GM19351 (cell line): ENCODE data around the gene PHYHD1.
A peak's percentile ranks its signal among the peaks of the same experiment; 100 is the strongest.

Experiments
- ATAC-seq: cut with Tn5 transposase; IDR thresholded peaks from one replicate; pipeline ENCODE4 v1.9.1; 2021; ENCODE audit warnings: mild to moderate bottlenecking, moderate library complexity; ENCODE audit not compliant: unreplicated experiment

The PHYHD1 gene

DNA sequence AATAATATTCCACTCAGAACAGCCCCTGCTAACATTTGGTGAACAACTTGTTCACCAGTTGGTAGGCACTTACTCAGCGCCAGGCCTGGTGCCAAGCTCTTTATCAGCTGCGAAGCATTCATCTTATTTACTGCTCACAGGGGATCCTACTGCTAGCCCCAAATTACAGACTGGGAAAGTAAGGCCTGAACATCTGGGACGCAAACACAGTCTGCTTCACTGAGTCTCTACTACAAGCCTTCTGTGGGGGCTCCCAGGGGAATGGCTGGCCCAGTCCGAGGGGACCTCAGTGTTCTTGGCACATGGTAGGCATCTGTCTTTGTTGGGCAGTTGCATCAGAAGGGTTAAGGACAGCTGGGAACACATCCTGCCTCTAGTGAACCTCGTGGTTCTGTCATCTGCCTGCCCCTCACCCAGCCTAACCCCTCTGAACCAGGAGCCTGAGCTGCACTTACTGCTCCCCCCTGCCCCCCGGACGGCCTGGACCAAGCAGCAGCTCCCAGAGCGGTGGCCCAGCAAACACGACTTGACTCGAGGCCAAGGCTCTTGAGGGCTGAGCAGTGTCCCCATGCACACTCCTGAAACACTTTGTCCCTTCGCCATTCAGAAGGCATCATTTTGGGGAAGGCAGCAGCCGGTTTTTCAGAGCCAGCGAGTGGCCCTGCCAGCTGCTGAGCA, at the start of gene PHYHD1:
Gene PHYHD1 (plus strand): TSS at position 602 of the 678 bp plus-strand sequence. CDS start 1,342 bp downstream, outside the sequence.
- no peak for ATAC-seq

DNA sequence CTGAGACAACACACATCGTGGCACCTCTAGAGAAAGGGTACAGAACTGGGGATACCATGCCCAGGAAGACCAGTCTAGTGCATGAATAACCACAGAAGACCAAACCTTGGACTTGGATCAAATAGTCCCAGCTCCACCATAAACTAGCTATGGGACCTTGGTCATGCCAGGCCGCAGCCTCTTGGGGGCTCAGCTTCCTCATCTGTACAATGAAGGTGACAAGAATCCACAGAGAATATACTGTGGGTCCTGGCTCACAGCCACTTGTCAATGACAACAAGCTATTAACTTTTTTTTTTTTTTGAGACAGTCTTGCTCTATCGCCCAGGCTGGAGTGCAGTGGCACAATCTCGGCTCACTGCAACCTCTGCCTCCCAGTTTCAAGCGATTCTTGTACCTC, 42.9 kb upstream of the PHYHD1 start:
- ATAC-seq: no peak

DNA sequence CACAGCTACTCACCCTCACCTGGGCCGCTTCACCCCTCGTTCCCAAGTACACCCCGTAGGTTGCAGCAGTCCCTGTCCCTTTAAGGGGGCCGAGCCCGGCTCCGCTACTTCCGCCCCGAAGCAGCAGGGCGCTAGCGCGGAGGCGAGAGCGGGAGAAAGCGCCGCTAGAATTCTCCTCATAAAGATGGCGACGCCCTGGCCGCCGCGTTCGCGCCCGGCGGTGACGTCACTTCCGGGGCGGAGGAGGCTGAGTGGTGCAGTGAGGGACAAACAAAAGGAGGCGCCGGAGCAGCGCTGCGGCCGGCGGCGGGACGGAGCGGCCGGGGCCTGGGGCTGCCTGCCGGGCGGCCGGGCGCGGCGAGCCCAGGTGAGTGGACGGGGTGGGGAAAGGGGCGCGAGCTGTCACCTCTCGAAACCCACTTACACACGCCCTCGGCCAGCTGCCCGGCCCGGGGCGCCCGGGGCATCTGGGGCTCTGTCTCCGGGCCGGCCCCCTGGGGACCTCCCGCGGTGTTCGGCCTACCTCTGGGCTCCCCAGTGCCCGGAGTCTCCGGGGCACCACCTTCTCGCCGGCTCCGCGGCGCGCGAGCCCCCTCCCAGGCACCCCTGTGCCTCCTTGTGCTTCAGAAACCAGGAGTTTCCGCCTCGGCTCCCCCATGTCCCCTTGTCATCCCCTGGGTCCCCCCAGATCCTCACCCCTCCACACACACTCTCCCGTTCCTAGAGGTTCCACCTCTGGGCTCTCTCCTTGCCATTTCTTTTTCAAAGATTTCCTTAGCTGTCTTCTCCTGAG, 38.7 kb upstream of the PHYHD1 start, which contains the start of the genes KYAT1 and LRRC8A:
Gene KYAT1 (minus strand): TSS at position 67 of the 793 bp plus-strand sequence. CDS start 36,545 bp downstream, outside the sequence.
Gene LRRC8A (plus strand): TSS at position 250 of the 793 bp plus-strand sequence. CDS start 25,032 bp downstream, outside the sequence.
- ATAC-seq: peak; percentile 84

DNA sequence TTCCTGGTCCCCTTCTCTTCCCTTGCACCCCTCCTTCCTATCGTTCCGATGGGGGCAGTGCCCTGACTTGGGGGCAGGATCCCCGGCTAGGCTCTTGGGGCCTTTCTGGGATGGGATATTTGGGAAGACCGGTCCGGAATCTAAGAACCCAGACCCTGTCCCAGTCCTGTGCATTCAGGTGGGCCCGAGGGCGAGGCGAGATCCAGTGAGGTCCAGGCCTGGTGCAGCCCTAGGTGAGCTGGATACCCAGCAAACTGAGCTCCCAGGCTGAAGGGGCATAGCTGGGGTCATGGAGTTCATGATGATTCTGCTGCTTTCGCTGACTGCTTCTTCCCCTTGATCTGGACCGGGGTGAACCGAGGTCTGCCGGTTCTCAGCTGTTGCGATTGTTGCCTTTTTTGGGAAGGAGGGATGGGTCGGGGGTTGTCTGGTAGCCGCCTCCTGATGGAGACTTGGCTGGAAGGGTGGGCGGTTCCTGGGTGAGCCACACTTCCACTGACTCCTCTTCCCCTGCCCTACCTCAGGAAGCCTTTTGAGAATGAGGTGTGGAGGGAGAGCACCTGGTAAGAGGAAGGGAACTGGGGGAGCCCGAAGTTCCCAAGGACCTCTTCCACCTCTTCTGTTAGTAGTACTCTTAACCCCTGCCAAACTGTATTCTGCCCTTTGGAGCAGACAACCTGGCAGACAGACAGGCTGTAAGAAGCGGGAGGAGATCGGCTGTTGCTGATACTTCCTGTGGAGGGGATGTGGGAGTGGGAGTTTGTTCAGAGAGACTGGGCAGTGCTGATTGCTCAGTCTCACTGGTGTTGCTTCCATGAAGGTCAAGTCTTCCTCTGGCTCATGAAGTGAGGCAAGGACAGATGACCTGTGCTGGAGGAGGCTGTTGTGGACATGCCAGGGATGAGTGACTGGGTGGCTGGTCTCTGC, 37.8 kb upstream of the PHYHD1 start:
- ATAC-seq: no peak

DNA sequence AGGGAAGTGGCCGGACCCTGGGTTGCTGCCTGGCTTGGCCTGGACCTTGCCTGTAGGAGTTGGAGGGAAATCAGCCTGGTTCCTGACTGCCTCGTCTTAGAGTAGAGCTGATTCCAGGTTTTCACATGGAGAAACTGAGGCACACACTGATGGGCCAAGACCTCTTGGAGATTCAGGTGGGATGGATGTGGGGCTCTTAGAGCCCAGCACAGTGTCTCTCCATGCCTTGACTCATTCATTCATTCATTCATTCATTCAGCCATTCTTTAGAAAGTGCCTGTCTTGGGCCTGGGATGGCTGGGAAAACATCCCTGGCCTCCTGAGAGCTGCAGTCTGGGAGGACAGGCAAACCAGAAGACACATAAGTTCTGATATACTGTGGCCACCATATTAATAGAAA, 36.6 kb upstream of the PHYHD1 start:
- ATAC-seq: no peak

DNA sequence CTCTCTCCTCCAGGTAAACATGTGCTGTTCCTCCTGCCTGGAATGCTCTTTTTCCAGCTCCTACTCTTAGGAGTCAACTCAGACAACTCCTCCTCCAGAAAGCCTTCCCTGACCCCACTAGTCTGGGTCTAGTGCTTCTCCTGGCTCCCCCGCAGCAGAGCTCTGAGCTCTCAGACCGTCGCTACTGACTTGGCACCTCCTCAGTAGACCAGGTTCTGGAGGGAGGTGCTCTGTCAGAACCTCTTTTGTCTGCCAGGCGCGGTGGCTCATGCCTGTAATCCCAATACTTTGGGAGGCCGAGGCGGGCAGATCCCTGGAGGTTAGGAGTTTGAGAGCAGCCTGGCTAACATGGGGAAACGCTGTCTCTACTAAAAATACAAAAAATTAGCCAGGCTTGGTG, 35.4 kb upstream of the PHYHD1 start:
- ATAC-seq: no peak

DNA sequence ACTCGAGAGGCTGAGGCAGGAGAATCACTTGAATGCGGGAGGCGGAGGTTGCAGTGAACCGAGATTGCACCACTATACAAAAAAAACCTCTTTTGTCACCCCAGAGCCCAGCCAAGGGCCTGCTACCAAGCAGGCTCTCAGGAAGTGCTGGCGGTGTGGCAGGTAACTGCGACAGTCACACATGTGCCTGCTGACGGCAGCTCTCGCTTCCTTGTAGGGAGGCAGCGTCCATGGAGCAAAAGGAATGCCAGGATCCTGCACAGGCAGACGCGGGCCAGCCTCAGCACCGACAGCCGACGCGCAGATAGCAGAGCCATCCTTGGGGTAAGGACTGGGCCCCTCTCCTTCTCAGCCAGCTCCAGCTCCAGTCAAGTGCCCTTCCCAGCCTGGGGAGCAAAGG, 35.0 kb upstream of the PHYHD1 start:
- no peak for ATAC-seq

DNA sequence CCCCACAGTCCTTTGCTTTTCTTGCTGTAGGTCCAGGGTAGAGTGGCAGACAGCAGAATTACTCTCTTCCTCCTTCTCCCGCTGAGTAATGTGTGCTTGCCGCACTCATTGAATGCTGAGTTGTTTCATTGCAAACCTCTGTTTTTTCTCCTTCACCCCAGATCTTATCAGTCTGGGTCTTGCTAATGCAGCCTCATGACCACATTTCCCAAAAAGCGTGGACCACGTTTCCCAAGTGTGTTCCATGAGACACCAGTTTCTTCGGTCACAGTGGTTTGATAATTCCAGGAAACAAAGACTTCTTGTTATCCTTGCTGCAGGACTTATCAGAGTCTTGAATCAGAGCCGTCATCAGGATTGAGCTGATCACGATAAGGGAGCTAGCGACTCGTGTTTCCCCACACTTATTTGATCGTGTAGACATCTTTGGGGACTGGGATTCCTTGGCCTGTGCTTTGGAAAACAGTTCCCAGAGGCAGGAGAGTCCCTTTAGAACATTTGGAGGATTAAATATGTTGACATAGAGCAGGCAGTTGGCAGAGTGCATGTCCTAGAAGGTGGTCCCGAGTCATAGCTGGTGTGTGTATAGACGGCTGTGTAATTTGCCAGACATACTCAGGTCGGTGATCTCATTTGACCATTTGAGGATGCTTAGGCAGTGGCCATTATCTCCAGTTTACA, 34.4 kb upstream of the PHYHD1 start:
- ATAC-seq: no peak

DNA sequence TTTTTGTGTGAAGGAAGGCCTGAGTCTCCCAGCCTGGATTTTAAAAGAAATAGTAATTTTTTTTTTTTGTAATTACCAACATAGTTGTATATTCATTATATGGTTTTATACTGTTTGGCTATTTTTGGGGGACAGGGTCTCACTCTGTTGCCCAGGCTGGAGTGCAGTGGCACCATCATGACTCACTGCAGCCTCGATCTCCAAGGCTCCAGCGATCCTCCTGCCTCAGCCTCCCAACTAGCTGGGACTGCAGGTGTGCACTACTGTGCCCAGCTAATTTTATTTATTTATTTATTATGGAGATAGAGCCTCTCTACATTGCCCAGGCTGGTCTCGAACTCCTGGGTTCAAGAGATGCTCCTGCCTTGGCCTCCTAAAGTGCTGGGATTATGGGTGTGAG, 33.7 kb upstream of the PHYHD1 start:
- no peak for ATAC-seq

DNA sequence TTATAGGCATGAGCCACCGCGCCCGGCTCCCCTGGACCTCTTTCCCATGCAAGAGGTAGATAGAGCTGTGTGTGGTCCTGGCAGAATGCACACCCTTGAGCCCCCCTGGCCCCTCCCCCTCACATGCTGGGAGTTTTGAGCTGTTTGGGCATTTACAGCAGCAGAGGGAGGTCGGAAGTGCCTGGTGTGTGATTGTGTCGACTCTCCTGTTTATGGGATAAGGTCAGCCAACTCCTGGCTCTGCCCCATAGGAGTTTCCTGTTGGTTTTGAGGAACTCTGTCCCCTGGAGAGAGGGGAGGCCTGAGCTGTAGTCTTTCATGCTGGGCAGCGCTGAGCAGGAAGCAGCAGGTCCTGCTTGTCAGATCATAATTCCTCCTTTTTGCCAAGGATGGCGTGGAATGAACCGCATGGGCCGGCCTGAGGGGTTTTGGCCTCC, 32.9 kb upstream of the PHYHD1 start:
- ATAC-seq: no peak

DNA sequence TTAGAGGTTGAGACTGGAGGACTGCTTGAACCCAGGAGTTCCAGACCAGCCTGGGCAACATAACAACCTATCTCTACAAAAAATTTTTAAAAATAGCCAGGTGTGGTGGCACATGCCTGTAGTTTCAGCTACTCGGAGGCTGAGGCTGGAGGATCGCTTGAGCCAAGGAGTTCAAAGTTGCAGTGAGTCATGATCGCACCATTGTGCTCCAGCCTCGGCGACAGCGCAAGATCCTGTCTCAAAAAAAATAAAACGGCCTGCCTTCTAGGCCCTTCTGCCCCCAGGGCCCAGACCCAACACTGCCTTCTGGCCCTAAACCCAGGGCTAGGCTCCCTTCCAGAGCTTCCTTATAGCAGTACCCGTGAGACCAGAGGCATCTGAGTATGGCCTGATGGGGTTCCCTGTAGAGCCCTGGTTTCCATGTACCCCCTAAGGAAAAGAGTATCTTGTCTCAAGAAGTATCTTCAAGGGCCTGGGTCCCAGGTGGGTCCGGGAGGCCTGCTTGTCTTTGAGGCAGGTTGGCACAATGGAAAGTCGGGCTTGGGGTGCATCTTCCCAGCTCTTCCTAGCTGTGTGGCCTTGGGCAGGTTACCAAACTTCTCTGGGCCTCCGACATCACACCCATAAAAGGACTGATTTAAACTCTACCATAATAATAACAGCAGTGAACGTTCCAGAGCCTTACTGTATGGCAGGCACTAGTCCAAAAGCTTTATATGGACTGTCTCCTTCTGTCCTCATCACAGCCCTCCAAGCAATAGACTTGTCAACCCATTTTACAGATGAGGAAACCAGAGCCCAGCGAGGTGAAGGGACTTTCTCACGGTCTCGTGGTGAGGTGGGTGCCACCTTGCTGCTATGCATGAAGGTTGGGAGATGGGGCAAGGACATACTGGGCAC, 29.2 kb upstream of the PHYHD1 start:
- no peak for ATAC-seq

DNA sequence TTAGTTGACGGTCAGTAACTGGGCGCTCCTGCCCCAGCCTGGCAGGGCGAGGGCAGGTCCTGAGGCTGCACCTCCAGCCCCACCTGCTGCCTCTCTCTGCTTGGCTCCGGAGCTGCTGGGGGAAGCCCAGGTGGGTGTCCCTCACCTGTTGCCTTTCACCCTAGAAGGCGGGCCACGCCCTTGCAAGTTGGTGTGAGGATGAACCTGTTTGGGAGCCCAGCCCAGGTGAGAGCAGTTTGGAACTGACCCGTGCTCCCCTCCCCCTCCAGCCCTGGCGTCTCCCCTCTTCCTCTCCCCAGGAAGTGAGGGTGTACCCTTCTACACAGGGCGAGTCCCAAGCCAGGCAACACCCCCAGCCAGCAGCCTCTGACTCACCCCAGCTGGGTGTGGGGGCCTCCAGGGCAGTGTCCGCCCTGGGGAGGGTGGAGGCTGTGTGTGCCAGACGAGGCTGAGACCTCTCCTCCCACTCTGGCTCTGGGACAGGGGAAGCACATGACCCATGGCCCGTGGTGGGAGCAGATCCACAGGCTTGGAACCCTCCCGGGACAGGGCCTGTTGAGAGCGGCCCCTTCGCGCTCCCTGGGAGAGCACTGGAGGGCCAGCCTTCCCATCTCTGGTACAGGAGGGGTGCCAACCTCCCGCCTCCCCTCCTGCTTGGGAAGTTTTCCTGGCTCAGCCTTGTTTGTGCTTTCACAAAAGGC, 28.4 kb upstream of the PHYHD1 start:
- no peak for ATAC-seq

DNA sequence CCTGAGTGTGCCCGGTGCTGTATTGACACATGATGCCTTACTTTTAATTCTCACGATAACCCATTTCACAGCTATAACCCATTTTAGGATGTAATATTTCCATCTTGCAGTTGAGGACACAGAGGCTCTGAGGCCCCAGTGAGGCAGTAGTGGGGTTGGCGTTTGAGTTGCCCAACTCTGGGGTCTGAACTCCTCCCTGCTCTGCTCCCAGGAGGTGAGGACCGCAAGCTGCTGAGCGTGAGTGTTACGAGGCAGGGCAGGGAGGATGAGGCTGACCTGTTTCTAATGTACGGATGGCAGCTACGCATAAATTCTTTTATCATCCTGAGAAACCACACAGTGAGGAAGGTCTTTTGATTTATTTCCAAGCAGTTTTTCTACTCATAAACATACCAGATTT, 27.4 kb upstream of the PHYHD1 start:
- no peak for ATAC-seq

DNA sequence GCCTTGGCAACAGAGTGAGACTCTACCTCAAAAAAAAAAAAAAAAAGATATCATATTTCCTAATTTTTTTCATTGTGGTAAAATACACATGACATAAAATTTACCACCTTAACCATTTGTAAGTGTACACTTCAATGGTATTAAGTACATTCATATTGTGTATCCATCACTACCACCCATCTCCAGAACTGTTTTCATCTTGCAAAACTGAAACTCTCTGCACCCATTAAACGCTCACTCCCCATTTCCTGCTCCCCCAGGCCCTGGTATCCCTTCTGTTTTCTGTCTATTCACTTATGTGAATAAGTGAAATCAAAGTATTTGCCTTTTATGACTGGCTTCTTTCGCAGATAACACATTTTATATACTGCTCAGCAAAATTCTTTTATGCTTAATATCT, 26.0 kb upstream of the PHYHD1 start:
- no peak for ATAC-seq

DNA sequence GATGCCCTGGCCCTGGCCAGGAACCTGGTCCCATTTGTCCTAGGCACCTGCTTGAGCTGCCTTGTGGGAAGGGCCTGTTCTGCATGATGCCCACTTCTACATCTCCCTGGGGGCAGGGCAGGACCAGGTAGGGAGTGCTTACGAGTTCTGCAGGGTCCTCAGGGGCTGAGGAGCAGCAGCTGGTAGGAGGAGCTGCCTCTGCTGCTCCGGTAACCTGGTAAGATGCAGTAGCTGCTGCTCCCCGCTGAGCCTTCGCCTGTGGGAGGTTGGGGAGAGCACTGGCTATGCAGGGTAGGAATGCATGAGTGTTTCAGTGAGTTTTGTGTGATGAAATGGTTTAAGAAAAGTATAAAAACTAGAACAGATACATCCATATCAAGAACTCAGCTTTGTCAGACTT, 25.2 kb upstream of the PHYHD1 start:
- ATAC-seq: no peak

DNA sequence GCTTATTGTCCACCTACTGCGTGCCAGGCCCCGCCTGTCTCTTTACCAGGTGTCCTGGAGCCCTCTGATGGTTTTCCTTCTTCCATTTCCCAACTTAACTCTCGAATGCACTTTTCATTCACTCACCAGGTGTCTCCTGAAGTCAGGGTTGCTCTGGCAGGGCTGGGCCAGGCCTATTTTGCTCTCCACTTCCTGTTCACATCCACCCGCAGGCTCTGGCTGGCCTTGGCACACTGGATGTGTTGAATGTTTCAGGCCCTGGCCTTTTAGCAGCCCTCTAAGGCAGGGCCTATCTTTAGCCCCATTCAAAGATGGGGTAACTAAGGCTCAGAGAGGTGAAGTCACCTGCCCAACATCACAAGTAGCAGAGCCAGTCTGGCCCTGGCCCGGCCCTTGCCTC, 22.4 kb upstream of the PHYHD1 start:
- no peak for ATAC-seq

DNA sequence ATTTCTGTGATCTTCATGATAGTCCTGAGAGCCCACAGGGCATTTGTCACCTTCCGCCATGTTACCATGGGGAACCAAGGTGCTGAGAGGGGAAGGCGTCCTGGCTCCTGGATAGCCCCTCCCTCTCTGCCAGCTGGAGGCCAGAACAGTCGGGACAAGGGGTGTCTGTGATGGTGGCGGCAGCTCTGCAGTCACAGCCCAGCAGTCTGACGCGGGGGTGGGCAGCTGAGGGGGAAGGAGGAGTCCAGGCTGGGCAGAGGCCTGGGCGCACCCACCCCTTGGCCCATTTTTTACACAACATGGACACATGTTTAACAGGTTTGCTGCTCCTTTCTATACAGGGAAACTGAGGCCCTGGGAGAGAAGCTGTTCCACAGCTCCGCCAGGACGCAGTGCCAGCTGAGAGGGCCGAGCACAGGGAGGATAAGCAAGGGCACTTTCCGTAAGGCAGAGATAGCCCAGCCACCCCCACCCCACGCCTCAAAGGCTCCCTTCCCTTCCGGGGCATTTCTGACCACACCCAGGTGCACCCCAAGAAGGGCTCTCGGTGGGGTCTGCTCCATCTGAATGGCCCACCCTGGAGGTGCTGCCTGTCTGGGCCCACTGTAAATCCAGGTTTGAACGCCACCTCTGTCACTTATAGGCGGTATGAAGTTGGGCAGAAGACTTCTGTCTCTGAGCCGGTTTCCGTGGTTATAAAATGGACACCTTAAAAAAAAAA, 21.8 kb upstream of the PHYHD1 start:
- ATAC-seq: no peak
